Measurements from ENCODE around the gene SYCP2.

Gene SYCP2

GRCh38 chr20:59825563-59825920 lies 107.9 kb downstream of the SYCP2 start:
- TF ChIP-seq, protein P1, sequence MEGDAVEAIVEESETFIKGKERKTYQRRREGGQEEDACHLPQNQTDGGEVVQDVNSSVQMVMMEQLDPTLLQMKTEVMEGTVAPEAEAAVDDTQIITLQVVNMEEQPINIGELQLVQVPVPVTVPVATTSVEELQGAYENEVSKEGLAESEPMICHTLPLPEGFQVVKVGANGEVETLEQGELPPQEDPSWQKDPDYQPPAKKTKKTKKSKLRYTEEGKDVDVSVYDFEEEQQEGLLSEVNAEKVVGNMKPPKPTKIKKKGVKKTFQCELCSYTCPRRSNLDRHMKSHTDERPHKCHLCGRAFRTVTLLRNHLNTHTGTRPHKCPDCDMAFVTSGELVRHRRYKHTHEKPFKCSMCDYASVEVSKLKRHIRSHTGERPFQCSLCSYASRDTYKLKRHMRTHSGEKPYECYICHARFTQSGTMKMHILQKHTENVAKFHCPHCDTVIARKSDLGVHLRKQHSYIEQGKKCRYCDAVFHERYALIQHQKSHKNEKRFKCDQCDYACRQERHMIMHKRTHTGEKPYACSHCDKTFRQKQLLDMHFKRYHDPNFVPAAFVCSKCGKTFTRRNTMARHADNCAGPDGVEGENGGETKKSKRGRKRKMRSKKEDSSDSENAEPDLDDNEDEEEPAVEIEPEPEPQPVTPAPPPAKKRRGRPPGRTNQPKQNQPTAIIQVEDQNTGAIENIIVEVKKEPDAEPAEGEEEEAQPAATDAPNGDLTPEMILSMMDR (IDR thresholded peaks at IDR 0.05; ENCODE audit: low read depth, low read length) = no peak

DNA sequence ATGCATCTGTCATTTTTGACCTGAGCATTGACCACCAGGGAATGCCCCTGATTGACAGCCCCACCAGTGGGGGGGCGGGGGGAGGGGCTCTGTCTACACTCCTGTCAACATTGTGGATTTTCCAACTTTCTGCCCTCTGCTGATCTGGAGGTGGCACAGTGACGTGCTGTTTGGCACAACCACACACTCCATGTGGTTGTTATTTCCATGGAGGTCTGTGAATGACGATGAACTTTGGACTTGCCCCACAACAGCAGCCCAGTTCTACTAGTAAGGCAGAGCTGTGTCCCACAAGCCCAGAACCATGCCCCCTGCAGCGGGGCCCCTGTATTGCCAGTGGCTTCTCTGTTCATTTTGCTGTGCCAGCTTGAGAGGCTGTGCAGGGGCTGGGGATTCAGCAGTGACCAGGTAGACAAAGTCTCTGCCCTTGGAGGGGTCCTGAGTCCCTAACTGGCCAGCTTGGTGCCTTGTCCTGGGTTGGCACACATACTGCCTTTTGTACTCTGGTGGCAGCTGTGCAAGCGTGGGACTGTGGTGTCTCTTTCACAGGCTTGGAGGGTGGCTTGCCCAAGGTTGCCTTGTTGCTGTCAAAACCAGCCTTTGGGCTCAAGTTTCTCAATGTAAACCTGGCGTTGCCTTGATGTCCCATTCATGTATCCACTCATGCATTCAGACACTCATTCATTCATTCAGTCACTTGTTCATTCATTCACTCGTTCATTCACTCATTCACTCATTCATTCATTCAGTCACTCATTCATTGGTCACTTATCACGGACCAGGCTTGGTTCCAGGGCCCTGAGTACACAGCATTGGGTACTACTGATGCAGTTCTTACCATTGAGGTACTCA lies 108.5 kb downstream of the SYCP2 start:
- no peak for DNase-seq (ENCODE audit: extremely low read depth, low read depth)
- TF ChIP-seq, protein P1 (IDR thresholded peaks at IDR 0.05; ENCODE audit: low read depth, low read length) = no peak

More at GRCh38 chr20:59825563-59825920, 107.9 kb downstream of the SYCP2 start:
- no peak for DNase-seq (ENCODE audit: extremely low read depth, low read depth)

- no peak for DNase-seq (ENCODE audit: extremely low read depth, low read depth)
- TF ChIP-seq, protein P1 (IDR thresholded peaks at IDR 0.05; ENCODE audit: low read depth, low read length) = no peak
Measured at GRCh38 chr20:59823491-59824259, 109.8 kb downstream of the SYCP2 start.

GRCh38 chr20:59823030-59823423 lies 110.4 kb downstream of the SYCP2 start:
- TF ChIP-seq, protein P1 (IDR thresholded peaks at IDR 0.05; ENCODE audit: low read depth, low read length) = no peak
- no peak for DNase-seq (ENCODE audit: extremely low read depth, low read depth)

GRCh38 chr20:59822291-59823029 lies 111.0 kb downstream of the SYCP2 start:
- TF ChIP-seq, protein P1 (IDR thresholded peaks at IDR 0.05; ENCODE audit: low read depth, low read length) = no peak
- no peak for DNase-seq (ENCODE audit: extremely low read depth, low read depth)

DNA sequence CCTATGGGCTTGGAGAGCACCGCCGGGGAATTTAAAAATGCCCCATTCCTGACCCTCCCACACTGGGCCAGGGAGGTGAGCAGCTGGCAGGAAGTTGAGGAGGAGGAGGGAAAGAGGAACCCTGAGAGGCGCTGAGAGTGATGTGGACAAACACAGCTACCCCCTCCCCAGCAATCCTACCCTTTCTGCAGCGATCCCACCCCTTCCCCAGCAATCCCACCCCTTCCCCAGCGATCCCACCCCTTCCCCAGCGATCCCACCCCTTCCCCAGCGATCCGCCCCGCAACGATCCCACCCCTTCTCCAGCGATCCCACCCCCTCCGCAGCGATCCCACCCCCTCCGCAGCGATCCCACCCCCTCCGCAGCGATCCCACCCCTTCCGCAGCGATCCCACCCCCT lies 111.6 kb downstream of the SYCP2 start:
- DNase-seq (ENCODE audit: extremely low read depth, low read depth) = no peak
- TF ChIP-seq, protein P1 (IDR thresholded peaks at IDR 0.05; ENCODE audit: low read depth, low read length) = no peak
